H1 (cell line): ENCODE data around the gene FAM163A.

Experiments used
- CTCF ChIP-seq, 3 experiments: IDR thresholded peaks; 1 replicate in 2 of 3; 2 replicates in 1 of 3; pipeline versions ENCODE4 v1.5.1 to v1.6.1; 2011; ENCODE audit warnings: low read length in 3 of 3, mild to moderate bottlenecking in 3 of 3, inconsistent platforms in 2 of 3, low read depth in 1 of 3, moderate library complexity in 1 of 3; ENCODE audit not compliant: insufficient read depth in 1 of 3; ENCODE audit errors: control extremely low read depth in 1 of 3
- MAFK ChIP-seq: IDR thresholded peaks from 2 replicates; pipeline ENCODE4 v1.6.1; 2012; ENCODE audit warnings: low read depth, mild to moderate bottlenecking, improper control_type of control experiment, low read length

- TF ChIP-seq MAFK (no peak), CTCF (IDR thresholded peaks at IDR 0.05; ENCODE audit: control extremely low read depth in 1 of 3, insufficient read depth in 1 of 3, low read depth in 1 of 3, low read length in 3 of 3) (no peak)
Observed at GRCh38 chr1:179719272-179719671, 23.8 kb upstream of the FAM163A start.
